Endothelial cell of umbilical vein (primary cell): ENCODE data around the gene RNLS. TPM values are rescaled to one million over a fixed set of nuclear protein-coding genes. Genes with fewer than 3 reads are reported as not detected.

Experiments used
- BruUV-seq: library from RNA; stranded (reverse); fragments of 400-500 nt; replicated peaks from 2 replicates; lab custom pipeline; 2021; lab: Mats Ljungman, UMichigan
- CTCF ChIA-PET: fragments of 300-600, 350-600 bp; sonication (Branson Sonifier 250); formaldehyde crosslinking; loops from one replicate; lab custom pipeline; 2021; ENCODE audit warnings: antibody characterized with exemption, inconsistent platforms; lab: Charles Lee
- POLR2A ChIA-PET: fragments of 300-600, 350-600 bp; sonication (Branson Sonifier 250); formaldehyde crosslinking; loops from one replicate; lab custom pipeline; 2021; ENCODE audit warnings: antibody characterized with exemption, inconsistent platforms; lab: Charles Lee
- DNase-seq: peaks from one replicate; pipeline ENCODE4 v3.0.0-alpha.2; 2011; ENCODE audit warnings: low read depth, low spot score
- FAIRE-seq: peaks from 2 replicates; lab custom pipeline; 2011; peaks lifted over from hg19 to GRCh38; lab: Jason Lieb, UNC
- H2AFZ ChIP-seq: 2 replicates; pipeline ENCODE4 v1.6.0; 2012; ENCODE audit warnings: low read depth, low read length, control low read depth, inconsistent platforms
- H3K27ac ChIP-seq: 2 replicates; pipeline ENCODE4 v1.5.1; 2011; ENCODE audit warnings: low read depth, mild to moderate bottlenecking, control low read depth, low read length, moderate library complexity; ENCODE audit not compliant: insufficient read depth
- H3K27me3 ChIP-seq, 2 experiments: 2 replicates each; pipeline versions ENCODE4 v1.6.0 to v1.6.1; 2011; ENCODE audit warnings: low read length in 2 of 2, mixed read lengths in 1 of 2; ENCODE audit not compliant: control insufficient read depth in 2 of 2, insufficient read depth in 2 of 2
- H3K36me3 ChIP-seq, 2 experiments: 2 replicates in 1 of 2; 3 replicates in 1 of 2; pipeline ENCODE4 v1.5.1; 2011; ENCODE audit warnings: low read length in 2 of 2, mild to moderate bottlenecking in 1 of 2, moderate library complexity in 1 of 2; ENCODE audit not compliant: control insufficient read depth in 2 of 2, insufficient read depth in 2 of 2; ENCODE audit errors: extremely low read depth in 1 of 2
- H3K4me1 ChIP-seq: 3 replicates; pipeline ENCODE4 v1.5.1; 2011; ENCODE audit warnings: mild to moderate bottlenecking, low read length; ENCODE audit not compliant: control insufficient read depth, insufficient read depth; ENCODE audit errors: extremely low read depth
- H3K4me2 ChIP-seq: 2 replicates; pipeline ENCODE4 v1.6.1; 2011; ENCODE audit warnings: low read length, control low read depth, mixed read lengths; ENCODE audit not compliant: insufficient read depth
- H3K4me3 ChIP-seq, 3 experiments: fragments of 200-600 bp in 1 of 3; sonication (generic), shearing (Covaris generic) in 1 of 3; replicated peaks in 1 of 3; 2 replicates each; pipeline ENCODE4 v1.5.1; 2011 to 2016; ENCODE audit warnings: control low read depth in 3 of 3, low read length in 3 of 3, mild to moderate bottlenecking in 2 of 3, inconsistent platforms in 1 of 3, low read depth in 1 of 3, moderate library complexity in 1 of 3; ENCODE audit not compliant: insufficient read depth in 1 of 3
- H3K79me2 ChIP-seq: 2 replicates; pipeline ENCODE4 v1.6.0; 2012; ENCODE audit warnings: low read length, inconsistent platforms; ENCODE audit not compliant: control insufficient read depth, insufficient read depth
- H3K9ac ChIP-seq: replicated peaks from 2 replicates; pipeline ENCODE3; 2011; ENCODE audit warnings: low read length, control low read depth; ENCODE audit not compliant: insufficient read depth; ENCODE audit errors: extremely low read depth
- H3K9me1 ChIP-seq: replicated peaks from 3 replicates; pipeline ENCODE4 v1.6.0; 2011; ENCODE audit warnings: mild to moderate bottlenecking, low read length; ENCODE audit not compliant: control insufficient read depth, insufficient read depth; ENCODE audit errors: extremely low read depth
- H3K9me3 ChIP-seq: replicated peaks from 2 replicates; pipeline ENCODE4 v1.5.1; 2012; ENCODE audit warnings: low read length, inconsistent platforms; ENCODE audit not compliant: control insufficient read depth, insufficient read depth
- H4K20me1 ChIP-seq: replicated peaks from 2 replicates; pipeline ENCODE3; 2011; ENCODE audit warnings: mild to moderate bottlenecking, low read length; ENCODE audit not compliant: control insufficient read depth, insufficient read depth; ENCODE audit errors: extremely low read depth
- EZH2 ChIP-seq: IDR thresholded peaks from 2 replicates; pipeline ENCODE4 v1.6.1; 2012; ENCODE audit warnings: borderline replicate concordance, low read depth, mild to moderate bottlenecking, moderate library complexity, low read length, inconsistent platforms; ENCODE audit not compliant: severe bottlenecking
- FOS ChIP-seq: IDR thresholded peaks from 2 replicates; pipeline ENCODE4 v1.6.1; 2011; ENCODE audit warnings: mild to moderate bottlenecking, low read length, moderate library complexity, borderline replicate concordance; ENCODE audit not compliant: insufficient read depth
- GATA2 ChIP-seq: IDR thresholded peaks from 2 replicates; pipeline ENCODE4 v1.7.0; 2011; ENCODE audit warnings: low read depth, mild to moderate bottlenecking, moderate library complexity, mixed read lengths, low read length; ENCODE audit not compliant: insufficient read length, insufficient read depth
- JUN ChIP-seq: IDR thresholded peaks from 2 replicates; pipeline ENCODE4 v1.6.1; 2011; ENCODE audit warnings: borderline replicate concordance, low read depth; ENCODE audit not compliant: insufficient read length, insufficient read depth
- MYC ChIP-seq: IDR thresholded peaks from one replicate; pipeline ENCODE4 v1.6.1; 2011; ENCODE audit warnings: mild to moderate bottlenecking, low read depth, low read length
- POLR2A ChIP-seq: IDR thresholded peaks from 2 replicates; pipeline ENCODE4 v1.6.1; 2012; ENCODE audit warnings: low read depth, mild to moderate bottlenecking, control low read depth, low read length
- POLR2AphosphoS5 ChIP-seq: IDR thresholded peaks from 2 replicates; pipeline ENCODE4 v1.6.1; 2012; ENCODE audit warnings: low read depth, mild to moderate bottlenecking, control low read depth, low read length, moderate library complexity; ENCODE audit not compliant: insufficient read depth
- dilution Hi-C: fragments of 300-500 bp; cut with MboI; formaldehyde crosslinking; loops from one replicate; pipeline ENCODE4 v1.15.0; 2019; ENCODE audit warnings: low sequenced_read_pairs; ENCODE audit not compliant: extremely low pct_ligation_motif_present
- intact Hi-C: fragments of 100-400 bp; cut with micrococcal nuclease; formaldehyde crosslinking; loops from one replicate; pipeline ENCODE4 v1.10.0; 2022
- polyA plus RNA-seq, 4 experiments: library from polyadenylated mRNA; depleted of rRNA in 3 of 4; stranded (reverse) in 3 of 4; unstranded in 1 of 4; fragments of >200 nt; gene quantifications; 2 replicates each; pipeline versions ENCODE4 v1.2.1 to v1.2.3, GENCODE V29; 2011 to 2012; ENCODE audit warnings: missing spikeins in 1 of 4
- total RNA-seq: library from RNA; stranded (reverse); gene quantifications from 2 replicates; pipeline ENCODE4 v1.2.3, GENCODE V29; 2021
- TF ChIP-seq, protein P1 (sequence below): IDR thresholded peaks from 2 replicates; pipeline ENCODE4 v1.6.1; 2011; ENCODE audit not compliant: insufficient read depth, insufficient read length
- TF ChIP-seq, protein P2 (sequence below), 2 donors: IDR thresholded peaks; 1 replicate in 1 of 2; 2 replicates in 1 of 2; pipeline ENCODE4 v1.5.1; 2011; ENCODE audit warnings: low read length in 2 of 2, mild to moderate bottlenecking in 2 of 2, moderate library complexity in 2 of 2, control low read depth in 1 of 2, inconsistent platforms in 1 of 2, low read depth in 1 of 2; ENCODE audit not compliant: insufficient read depth in 1 of 2; ENCODE audit errors: extremely low read depth in 1 of 2

Gene RNLS
- total and polyA plus RNA-seq, 2 donors (not counting 3 experiments of a cell fraction or from before 2014, with no cell fraction given): 2.5 to 4.6 TPM

GRCh38 chr10:88620441-88620840, 37.3 kb upstream of the RNLS start:
- intact Hi-C loops: loop anchor here (5.0 kb wide), 1 partner anchor 1272 kb away; no protein-coding TSS in a partner anchor
- BruUV-seq: no TSS peak
- Histone ChIP-seq H3K36me3 (no peaks in the 10 kb centered on the region), H3K27ac (no peak overlapping the region), H3K4me3 (no peak overlapping the region), H3K4me2 (no peak overlapping the region), H3K79me2 (no peaks in the 10 kb centered on the region), H3K9me3 (no peaks in the 10 kb centered on the region), H3K27me3 (no peaks in the 10 kb centered on the region), H3K9me1 (no peaks in the 10 kb centered on the region), H3K9ac (no peak overlapping the region), H3K4me1 (no peaks in the 10 kb centered on the region), H2AFZ (no peak overlapping the region), H4K20me1 (no peaks in the 10 kb centered on the region)
- DNase-seq (no peak), FAIRE-seq (no peak)
- dilution Hi-C loops: no loop called here
- POLR2A ChIA-PET: no interaction called here
- TF ChIP-seq EZH2: no peak
- TF ChIP-seq POLR2AphosphoS5: no peak
- no peak for TF ChIP-seq MYC
- TF ChIP-seq, protein P1, sequence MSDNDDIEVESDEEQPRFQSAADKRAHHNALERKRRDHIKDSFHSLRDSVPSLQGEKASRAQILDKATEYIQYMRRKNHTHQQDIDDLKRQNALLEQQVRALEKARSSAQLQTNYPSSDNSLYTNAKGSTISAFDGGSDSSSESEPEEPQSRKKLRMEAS: no peak
- no peak for TF ChIP-seq FOS
- no peak for TF ChIP-seq POLR2A
- TF ChIP-seq, protein P2, sequence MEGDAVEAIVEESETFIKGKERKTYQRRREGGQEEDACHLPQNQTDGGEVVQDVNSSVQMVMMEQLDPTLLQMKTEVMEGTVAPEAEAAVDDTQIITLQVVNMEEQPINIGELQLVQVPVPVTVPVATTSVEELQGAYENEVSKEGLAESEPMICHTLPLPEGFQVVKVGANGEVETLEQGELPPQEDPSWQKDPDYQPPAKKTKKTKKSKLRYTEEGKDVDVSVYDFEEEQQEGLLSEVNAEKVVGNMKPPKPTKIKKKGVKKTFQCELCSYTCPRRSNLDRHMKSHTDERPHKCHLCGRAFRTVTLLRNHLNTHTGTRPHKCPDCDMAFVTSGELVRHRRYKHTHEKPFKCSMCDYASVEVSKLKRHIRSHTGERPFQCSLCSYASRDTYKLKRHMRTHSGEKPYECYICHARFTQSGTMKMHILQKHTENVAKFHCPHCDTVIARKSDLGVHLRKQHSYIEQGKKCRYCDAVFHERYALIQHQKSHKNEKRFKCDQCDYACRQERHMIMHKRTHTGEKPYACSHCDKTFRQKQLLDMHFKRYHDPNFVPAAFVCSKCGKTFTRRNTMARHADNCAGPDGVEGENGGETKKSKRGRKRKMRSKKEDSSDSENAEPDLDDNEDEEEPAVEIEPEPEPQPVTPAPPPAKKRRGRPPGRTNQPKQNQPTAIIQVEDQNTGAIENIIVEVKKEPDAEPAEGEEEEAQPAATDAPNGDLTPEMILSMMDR (IDR thresholded peaks at IDR 0.05; ENCODE audit: extremely low read depth in 1 of 2, insufficient read depth in 1 of 2, low read depth in 1 of 2, low read length in 2 of 2): no peak
- no peak for TF ChIP-seq JUN
- TF ChIP-seq GATA2: no peak
- CTCF ChIA-PET: interaction anchor here (0.5 to 2.9 kb wide), 3 partner anchors 37 to 945 kb away, joined by 3 to 8 read pairs (median 3); partner anchors contain the start of gene RNLS
